Sigmoid colon (tissue), 7 donors: ENCODE results near the gene ACP3. TPM values are rescaled to one million over a fixed set of nuclear protein-coding genes. Genes with fewer than 3 reads are reported as not detected.
"Not testable (repeated sequence)": the region's sequence is repeated elsewhere in the genome, so short reads cannot be mapped to it uniquely, and the experiment has no call there.

Experiments
- DNase-seq: peaks from one replicate; pipeline ENCODE4 v3.0.0-alpha.2; 2019
- H3K27ac ChIP-seq, 4 donors: fragments of 200-600 bp; sonication (generic); one replicate each; pipeline ENCODE4 v1.5.1; 2016 to 2019; ENCODE audit warnings: mild to moderate bottlenecking in 1 of 4
- H3K27me3 ChIP-seq, 3 donors: fragments of 200-600 bp; sonication (generic); one replicate each; pipeline ENCODE4 v1.5.1; 2019; ENCODE audit warnings: mild to moderate bottlenecking in 1 of 3
- H3K36me3 ChIP-seq, 4 donors: fragments of 200-600 bp; sonication (generic); one replicate each; pipeline ENCODE4 v1.5.1; 2016 to 2019
- H3K4me1 ChIP-seq, 4 donors: fragments of 200-600 bp; sonication (generic); one replicate each; pipeline ENCODE4 v1.5.1; 2017 to 2019
- H3K4me3 ChIP-seq, 4 donors: fragments of 200-600 bp; sonication (generic); one replicate each; pipeline ENCODE4 v1.5.1; 2017 to 2019; ENCODE audit warnings: mild to moderate bottlenecking in 2 of 4, moderate library complexity in 1 of 4
- H3K9me3 ChIP-seq, 4 donors: fragments of 200-600 bp in 3 of 4; sonication (generic) in 3 of 4; one replicate each; pipeline versions ENCODE4 v1.5.1 to v1.6.1; 2013 to 2019
- CTCF ChIP-seq, 4 experiments: fragments of 450-650 bp in 3 of 4; fragments of 200-600 bp in 1 of 4; IDR thresholded peaks; one replicate each; pipeline ENCODE4 v1.5.1; 2016 to 2019; ENCODE audit warnings: antibody characterized with exemption in 4 of 4, mild to moderate bottlenecking in 3 of 4, moderate library complexity in 2 of 4
- EP300 ChIP-seq, 4 donors: sonication (generic); formaldehyde crosslinking; IDR thresholded peaks; one replicate each; pipeline ENCODE4 v1.6.1; 2017; ENCODE audit warnings: antibody characterized with exemption in 4 of 4
- POLR2A ChIP-seq, 2 donors: fragments of 450-650 bp; IDR thresholded peaks; one replicate each; pipeline ENCODE4 v1.6.1; 2016; ENCODE audit warnings: antibody characterized with exemption in 2 of 2, mild to moderate bottlenecking in 2 of 2, moderate library complexity in 2 of 2
- POLR2AphosphoS5 ChIP-seq, 4 donors: sonication (generic); formaldehyde crosslinking; IDR thresholded peaks; one replicate each; pipeline ENCODE4 v1.6.1; 2017; ENCODE audit warnings: antibody characterized with exemption in 4 of 4
- WGBS, 2 donors: extraction: QIAGEN DNeasy Blood & Tissue Kit; methylation state at CpG; one replicate each; pipeline ENCODE4 v1.1.7; 2013; 5-methylcytosine and 5-hydroxymethylcytosine counted together
- intact Hi-C: fragments of 100-400 bp; cut with DNase I; formaldehyde crosslinking; loops from one replicate; pipeline ENCODE4 v1.15.1; 2023
- polyA plus RNA-seq, 3 donors: library from polyadenylated mRNA; stranded (reverse); fragments of 200-250 nt; gene quantifications; one replicate each; pipeline ENCODE4 v1.2.3, GENCODE V29; 2013
- total RNA-seq, 4 donors: library from RNA; depleted of rRNA; stranded (reverse); fragments of >200 nt; gene quantifications; one replicate each; pipeline ENCODE4 v1.1.0, GENCODE V29; 2016
- donor health status: healthy with polysubstance abuse.
- donor health status: Bipolar disorder and iron deficiency.
- donor health status: healthy.

ACP3 gene
- total and polyA plus RNA-seq, 7 donors, result 0.71 to 9.6 (median 1.8) TPM; not detected in 1

- H3K27ac ChIP-seq, result no peak overlapping the region
- H3K4me3 ChIP-seq, result no peak overlapping the region
- no peak for TF ChIP-seq POLR2AphosphoS5 (IDR thresholded peaks at IDR 0.05)
- no peak for TF ChIP-seq CTCF (IDR thresholded peaks at IDR 0.05)
- TF ChIP-seq POLR2A (IDR thresholded peaks at IDR 0.05), result no peak
- no peak for TF ChIP-seq EP300 (IDR thresholded peaks at IDR 0.05)
- DNase-seq, result no peak
- H3K9me3 ChIP-seq, result no peaks in the 10 kb centered on the region
- WGBS, 2 donors, result 63 to 80% methylated on average over 5 of the region's 5 CpGs
- H3K4me1 ChIP-seq, result no peaks in the 10 kb centered on the region
- intact Hi-C loops, result no loop called here
- H3K36me3 ChIP-seq, result no peaks in the 10 kb centered on the region
- H3K27me3 ChIP-seq, result no peaks in the 10 kb centered on the region
Observed at GRCh38 chr3:132294906-132295305, 22.3 kb upstream of the ACP3 start.

DNA sequence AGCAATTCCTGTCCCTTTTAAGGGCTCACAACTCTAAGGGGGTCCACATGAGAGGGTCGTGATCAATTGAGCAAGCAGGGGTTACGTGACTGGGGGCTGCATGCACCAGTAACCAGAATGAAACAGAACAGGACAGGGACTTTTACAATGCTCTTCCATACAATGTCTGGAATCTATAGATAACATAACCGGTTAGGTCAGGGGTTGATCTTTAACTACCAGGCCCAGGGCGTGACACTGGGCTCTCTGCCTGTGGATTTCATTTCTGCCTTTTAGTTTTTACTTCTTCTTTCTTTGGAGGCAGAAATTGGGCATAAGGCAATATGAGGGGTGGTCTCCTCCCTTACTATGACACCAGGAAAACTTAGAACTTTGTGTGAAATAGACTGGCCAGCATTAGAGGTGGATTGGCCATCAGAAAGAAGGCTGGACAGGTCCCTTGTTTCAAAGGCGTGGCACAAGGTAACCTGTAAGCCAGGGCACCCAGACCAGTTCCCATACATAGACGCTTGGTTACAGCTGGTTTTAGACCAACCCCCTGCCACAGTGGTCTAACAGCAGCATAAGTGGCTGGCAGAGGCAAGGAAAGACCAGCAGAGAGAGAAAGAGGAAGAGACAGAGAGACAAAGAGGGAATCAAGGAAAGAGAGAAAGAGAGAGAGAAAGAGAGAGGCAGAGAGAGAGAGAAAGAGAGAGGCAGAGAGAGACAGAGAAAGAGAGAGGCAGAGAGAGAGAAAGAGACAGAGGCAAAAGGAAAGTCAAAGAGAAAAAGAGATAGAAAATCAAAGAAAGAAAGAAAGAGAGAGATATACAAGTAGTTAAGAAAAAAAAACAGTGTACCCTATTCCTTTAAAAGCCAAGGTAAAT lies 13.6 kb upstream of the ACP3 start:
- intact Hi-C loops, result not testable (repeated sequence)

DNA sequence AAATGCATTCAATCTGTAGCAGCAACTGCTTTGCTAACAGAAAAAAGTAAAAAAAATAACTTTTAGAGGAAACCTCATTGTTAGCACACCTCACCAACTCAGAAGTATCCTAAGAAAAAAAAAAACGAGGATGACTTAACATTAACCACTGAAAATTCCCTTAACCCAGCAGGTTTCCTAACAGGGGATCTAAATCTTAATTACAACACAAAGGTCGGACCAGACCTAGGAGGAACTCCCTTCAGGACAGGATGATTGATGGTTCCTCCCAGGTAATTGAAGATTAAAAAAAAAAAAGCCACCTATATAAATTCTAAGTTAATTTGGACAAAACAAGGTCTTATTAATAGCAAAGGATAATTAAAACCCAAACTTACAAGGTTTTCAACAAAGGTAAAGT lies 12.9 kb upstream of the ACP3 start:
- H3K4me3 ChIP-seq, H3K9me3 ChIP-seq, H3K4me1 ChIP-seq, H3K27ac ChIP-seq, H3K36me3 ChIP-seq, H3K27me3 ChIP-seq, intact Hi-C loops, DNase-seq: not testable (repeated sequence)
- 14 to 66% methylated on average over 2 of the region's 2 CpGs for WGBS, 2 donors

More for the DNA sequence above, 13.6 kb upstream of the ACP3 start:
- DNase-seq, H3K4me1 ChIP-seq, H3K27ac ChIP-seq, H3K9me3 ChIP-seq, H3K27me3 ChIP-seq, H3K36me3 ChIP-seq, H3K4me3 ChIP-seq: not testable (repeated sequence)
- WGBS, 2 donors, result 46 to 82% methylated on average over 6 of the region's 6 CpGs

- DNase-seq, H3K4me1 ChIP-seq, H3K4me3 ChIP-seq, intact Hi-C loops, H3K27me3 ChIP-seq, H3K27ac ChIP-seq, H3K9me3 ChIP-seq, H3K36me3 ChIP-seq: not testable (repeated sequence)
- 84 to 85% methylated on average over 11 of the region's 11 CpGs for WGBS, 2 donors
Observed at GRCh38 chr3:132310057-132310456, 7.2 kb upstream of the ACP3 start.

DNA sequence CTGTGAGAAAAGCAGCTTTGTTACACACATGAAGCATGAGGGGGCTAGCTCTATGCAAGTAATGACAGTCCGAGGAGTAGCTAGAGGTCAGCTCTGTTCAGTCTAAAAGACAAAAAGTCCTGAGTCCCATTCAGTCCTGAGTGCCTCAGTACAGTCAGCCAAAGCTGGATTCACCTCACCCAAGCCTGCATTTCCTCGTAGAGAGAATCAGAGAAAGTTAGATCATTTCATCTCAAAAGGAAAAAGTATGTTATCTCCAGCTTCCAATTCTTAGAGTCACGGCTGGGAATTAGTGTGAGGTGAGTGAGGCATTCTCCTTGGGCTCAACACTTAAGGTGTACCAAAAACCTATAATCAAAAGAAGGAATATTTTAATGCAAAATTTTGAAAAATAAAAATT lies 5.9 kb upstream of the ACP3 start:
- intact Hi-C loops, result no loop called here
- Histone ChIP-seq H3K4me1 (no peaks in the 10 kb centered on the region), H3K36me3 (no peaks in the 10 kb centered on the region), H3K27ac (no peak overlapping the region), H3K27me3 (no peaks in the 10 kb centered on the region), H3K4me3 (no peak overlapping the region), H3K9me3 (no peaks in the 10 kb centered on the region)
- WGBS, 2 donors, result 89 to 90% methylated on average over 3 of the region's 3 CpGs
- no peak for TF ChIP-seq EP300 (IDR thresholded peaks at IDR 0.05)
- TF ChIP-seq CTCF (IDR thresholded peaks at IDR 0.05), result no peak
- no peak for TF ChIP-seq POLR2AphosphoS5 (IDR thresholded peaks at IDR 0.05)
- no peak for TF ChIP-seq POLR2A (IDR thresholded peaks at IDR 0.05)
- DNase-seq, result no peak

DNA sequence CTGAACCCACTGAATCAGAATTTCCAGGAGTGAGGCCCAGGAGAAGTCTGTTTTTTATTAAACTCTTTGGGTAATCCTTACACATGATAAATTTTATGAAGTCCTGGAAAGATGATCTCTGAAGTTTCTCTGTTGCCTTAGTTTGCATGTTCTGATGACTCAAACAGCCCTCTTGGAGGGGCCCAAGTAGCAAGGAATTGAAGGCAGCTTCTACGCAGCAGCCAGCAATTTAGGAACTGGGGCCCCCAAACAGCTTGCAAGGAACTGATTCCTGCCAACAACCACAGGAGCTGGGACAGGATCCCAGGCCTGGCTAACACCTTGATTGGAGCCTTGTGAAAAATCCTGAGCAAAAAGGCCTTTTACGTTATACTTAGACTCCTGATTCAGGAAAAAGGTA lies 5.4 kb upstream of the ACP3 start:
- no peaks in the 10 kb centered on the region for H3K9me3 ChIP-seq
- WGBS, 2 donors, result 90 to 96% methylated on average over 2 of the region's 2 CpGs
- intact Hi-C loops, result no loop called here
- no peak for TF ChIP-seq POLR2AphosphoS5 (IDR thresholded peaks at IDR 0.05)
- TF ChIP-seq CTCF (IDR thresholded peaks at IDR 0.05), result no peak
- TF ChIP-seq POLR2A (IDR thresholded peaks at IDR 0.05), result no peak
- TF ChIP-seq EP300 (IDR thresholded peaks at IDR 0.05), result no peak
- no peak for DNase-seq
- H3K4me1 ChIP-seq, result peaks cover 0 to 2% (median 0%) of the 10 kb centered on the region in 4 donors
- H3K27ac ChIP-seq, result no peak overlapping the region
- H3K4me3 ChIP-seq, result no peak overlapping the region
- H3K27me3 ChIP-seq, result no peaks in the 10 kb centered on the region
- H3K36me3 ChIP-seq, result no peaks in the 10 kb centered on the region
